Kidney (tissue), 14 donors: ENCODE data around the gene RSPH6A. TPM values are rescaled to one million over a fixed set of nuclear protein-coding genes. Genes with fewer than 3 reads are reported as not detected.

ENCODE experiments used
- DNase-seq, 5 donors: peaks; one replicate each; pipeline ENCODE4 v3.0.0-alpha.2; 2013 to 2020
- FAIRE-seq: peaks from 2 replicates; lab custom pipeline; 2012; peaks lifted over from hg19 to GRCh38; lab: Jason Lieb, UNC
- H3K27ac ChIP-seq, 2 donors: one replicate each; pipeline ENCODE4 v1.7.0; 2013; ENCODE audit warnings: low read depth in 2 of 2, low read length in 2 of 2, inconsistent platforms in 1 of 2
- H3K27me3 ChIP-seq: one replicate; pipeline ENCODE4 v1.7.1; 2013; ENCODE audit warnings: low read length, inconsistent platforms; ENCODE audit not compliant: control insufficient read depth, insufficient read depth
- H3K36me3 ChIP-seq, 3 donors: one replicate each; pipeline versions ENCODE4 v1.7.0 to v1.7.1; 2013; ENCODE audit warnings: low read length in 3 of 3, control low read depth in 1 of 3, inconsistent platforms in 1 of 3; ENCODE audit not compliant: insufficient read depth in 3 of 3, control insufficient read depth in 2 of 3
- H3K4me1 ChIP-seq, 3 donors: one replicate each; pipeline versions ENCODE4 v1.7.0 to v1.7.1; 2013; ENCODE audit warnings: low read length in 3 of 3, inconsistent platforms in 1 of 3, low read depth in 1 of 3; ENCODE audit not compliant: control insufficient read depth in 2 of 3, insufficient read depth in 2 of 3
- H3K4me3 ChIP-seq, 3 donors: one replicate each; pipeline versions ENCODE4 v1.7.0 to v1.8.1; 2013; ENCODE audit warnings: low read length in 3 of 3, control low read depth in 1 of 3, inconsistent platforms in 1 of 3
- H3K9ac ChIP-seq, 3 donors: one replicate each; pipeline versions ENCODE4 v1.7.0 to v1.7.1; 2013; ENCODE audit warnings: low read length in 3 of 3, control low read depth in 1 of 3, inconsistent platforms in 1 of 3
- H3K9me3 ChIP-seq, 3 donors: one replicate each; pipeline versions ENCODE4 v1.7.0 to v1.7.1; 2013; ENCODE audit warnings: low read length in 3 of 3, control low read depth in 1 of 3, inconsistent platforms in 1 of 3; ENCODE audit not compliant: control insufficient read depth in 2 of 3, insufficient read depth in 1 of 3
- intact Hi-C: fragments of 100-400 bp; cut with DNase I; formaldehyde crosslinking; loops from one replicate; pipeline ENCODE4 v1.11.1; 2022
- polyA plus RNA-seq: library from polyadenylated mRNA; stranded (reverse); fragments of 350-450 nt; fragmentation: Illumina TruSeq; extraction: RNeasy Lipid Tissue Mini Kit (QIAGEN cat#74804); gene quantifications from one replicate; pipeline ENCODE4 v1.2.3, GENCODE V29; 2014; ENCODE audit warnings: low read depth, low replicate concordance; ENCODE audit not compliant: insufficient read depth
- total RNA-seq: library from RNA; stranded (reverse); fragmentation: NEBNext Ultra II Directional; extraction: Animal tissue kit (Norgen Biotek cat#: 25700); gene quantifications from one replicate; pipeline ENCODE4 v1.2.1, GENCODE V29; 2021
- TF ChIP-seq, protein P1 (sequence below): IDR thresholded peaks from 3 replicates; pipeline ENCODE4 v1.5.1; 2012; ENCODE audit warnings: mild to moderate bottlenecking, moderate library complexity, borderline replicate concordance; ENCODE audit not compliant: insufficient read depth; ENCODE audit errors: extremely low read depth
- donor health status: control.
- donor health status: control.
- donor health status: control.
- donor health status: control.
- donor health status: control.
- donor health status: DM: yes; HTN: yes; CAD: no.
- donor health status: Normal renal cell carcinoma (clear cell type).

The RSPH6A gene
- total and polyA plus RNA-seq, 2 donors from 2014 or later = 0.13 TPM; not detected in 1

DNA sequence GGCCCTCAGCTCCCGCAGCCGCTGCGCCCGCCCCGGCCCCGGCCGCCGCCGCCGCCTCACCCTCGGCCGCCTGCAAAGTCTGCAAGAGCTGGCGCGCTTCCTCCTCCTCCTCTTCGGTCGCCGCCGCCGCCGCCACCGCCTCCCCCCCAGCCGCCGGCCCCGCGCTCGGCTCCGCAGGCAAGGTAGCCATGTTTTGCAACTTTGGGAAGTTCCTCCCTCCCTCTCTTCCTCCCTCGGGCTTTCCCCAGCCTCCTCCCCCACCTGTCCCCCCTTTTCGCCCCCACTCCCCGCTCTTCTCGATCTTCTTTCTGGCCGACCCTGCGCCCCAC lies 46.5 kb downstream of the RSPH6A start:
- H3K4me1 ChIP-seq = peaks cover 0 to 20% (median 12%) of the 10 kb centered on the region in 3 donors
- peaks cover 0 to 2% (median 0%) of the 10 kb centered on the region in 3 donors for H3K36me3 ChIP-seq
- DNase-seq (peak in 1 of 5 donors; percentile 88), FAIRE-seq (no peak)
- intact Hi-C loops = no loop called here
- H3K9me3 ChIP-seq = no peaks in the 10 kb centered on the region
- H3K27ac ChIP-seq = peak overlapping the region; percentile 97 to 99
- no peaks in the 10 kb centered on the region for H3K27me3 ChIP-seq
- peak overlapping the region; percentile 75 to 84 (median 78) for H3K9ac ChIP-seq
- TF ChIP-seq, protein P1, sequence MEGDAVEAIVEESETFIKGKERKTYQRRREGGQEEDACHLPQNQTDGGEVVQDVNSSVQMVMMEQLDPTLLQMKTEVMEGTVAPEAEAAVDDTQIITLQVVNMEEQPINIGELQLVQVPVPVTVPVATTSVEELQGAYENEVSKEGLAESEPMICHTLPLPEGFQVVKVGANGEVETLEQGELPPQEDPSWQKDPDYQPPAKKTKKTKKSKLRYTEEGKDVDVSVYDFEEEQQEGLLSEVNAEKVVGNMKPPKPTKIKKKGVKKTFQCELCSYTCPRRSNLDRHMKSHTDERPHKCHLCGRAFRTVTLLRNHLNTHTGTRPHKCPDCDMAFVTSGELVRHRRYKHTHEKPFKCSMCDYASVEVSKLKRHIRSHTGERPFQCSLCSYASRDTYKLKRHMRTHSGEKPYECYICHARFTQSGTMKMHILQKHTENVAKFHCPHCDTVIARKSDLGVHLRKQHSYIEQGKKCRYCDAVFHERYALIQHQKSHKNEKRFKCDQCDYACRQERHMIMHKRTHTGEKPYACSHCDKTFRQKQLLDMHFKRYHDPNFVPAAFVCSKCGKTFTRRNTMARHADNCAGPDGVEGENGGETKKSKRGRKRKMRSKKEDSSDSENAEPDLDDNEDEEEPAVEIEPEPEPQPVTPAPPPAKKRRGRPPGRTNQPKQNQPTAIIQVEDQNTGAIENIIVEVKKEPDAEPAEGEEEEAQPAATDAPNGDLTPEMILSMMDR = no peak
- peak overlapping the region; percentile 82 to 86 (median 83) for H3K4me3 ChIP-seq

DNA sequence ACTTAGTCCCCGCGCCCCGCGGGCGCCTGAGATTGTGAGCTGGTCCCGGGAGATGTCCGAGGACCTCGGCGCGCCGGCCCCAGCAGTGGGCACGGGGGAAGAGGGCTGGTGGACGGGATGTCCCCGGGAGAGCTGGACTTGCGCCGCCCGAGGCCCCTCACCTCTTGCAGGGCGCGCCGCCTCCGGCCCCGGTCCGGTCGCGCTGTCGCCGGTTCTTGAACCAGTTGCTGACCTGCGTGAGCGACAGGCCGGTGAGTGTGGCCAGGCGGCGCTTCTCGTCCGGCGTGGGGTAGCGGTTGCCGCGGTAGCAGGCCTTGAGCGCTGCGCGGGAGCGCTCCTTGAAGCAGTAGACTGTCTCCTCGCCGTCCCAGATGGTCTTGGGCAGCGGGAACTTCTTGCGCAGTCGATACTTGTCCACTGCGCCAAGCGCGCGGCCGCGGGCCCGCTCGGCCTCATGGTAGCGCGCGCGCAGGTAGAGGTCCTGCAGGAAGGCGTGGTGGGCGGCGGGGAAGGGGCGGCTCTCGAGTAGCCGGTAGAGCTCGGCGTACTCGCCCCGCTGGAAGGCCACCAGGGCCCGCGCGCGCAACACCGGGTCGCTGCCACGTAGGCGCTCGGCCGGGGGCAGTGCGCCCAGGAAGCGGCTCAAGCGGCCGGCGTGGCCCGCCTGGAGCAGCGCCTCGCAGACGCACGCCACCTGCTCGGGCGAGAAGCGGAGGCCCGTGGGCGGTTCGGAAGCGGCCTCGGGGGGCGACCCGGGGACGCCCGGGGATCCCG lies 47.0 kb downstream of the RSPH6A start:
- H3K27me3 ChIP-seq = no peaks in the 10 kb centered on the region
- H3K9me3 ChIP-seq = no peaks in the 10 kb centered on the region
- peak overlapping the region; percentile 97 to 99 for H3K27ac ChIP-seq
- no peaks in the 10 kb centered on the region for H3K36me3 ChIP-seq
- TF ChIP-seq, protein P1 = no peak
- intact Hi-C loops = no loop called here
- peak; percentile 75 to 93 (median 89) for DNase-seq
- FAIRE-seq = no peak
- H3K4me1 ChIP-seq = peaks cover 0 to 21% (median 9%) of the 10 kb centered on the region in 3 donors
- peak overlapping the region; percentile 51 to 86 (median 80) for H3K9ac ChIP-seq
- peak overlapping the region; percentile 63 to 77 (median 75) for H3K4me3 ChIP-seq

- intact Hi-C loops = no loop called here
- TF ChIP-seq, protein P1 = no peak
- H3K4me3 ChIP-seq = peak overlapping the region; percentile 63 to 77 (median 75)
- H3K4me1 ChIP-seq = peaks cover 0 to 18% (median 3%) of the 10 kb centered on the region in 3 donors
- DNase-seq (peak; percentile 94 to 97 (median 95)), FAIRE-seq (no peak)
- H3K9me3 ChIP-seq = no peaks in the 10 kb centered on the region
- no peaks in the 10 kb centered on the region for H3K36me3 ChIP-seq
- no peaks in the 10 kb centered on the region for H3K27me3 ChIP-seq
- peak overlapping the region; percentile 97 to 99 for H3K27ac ChIP-seq
- peak overlapping the region in 2 of 3 donors; percentile 80 to 86 for H3K9ac ChIP-seq
Observed at GRCh38 chr19:45767410-45767880, 47.7 kb downstream of the RSPH6A start.
